GM21723 (cell line): ENCODE data around the gene WRAP53.

Experiments
- ATAC-seq: cut with Tn5 transposase; IDR thresholded peaks from one replicate; pipeline ENCODE4 v1.9.1; 2021; ENCODE audit warnings: mild to moderate bottlenecking, moderate library complexity; ENCODE audit not compliant: unreplicated experiment

WRAP53 gene

GRCh38 chr17:7677388-7678067 is 10.7 kb upstream of the WRAP53 start:
- no peak for ATAC-seq

GRCh38 chr17:7684851-7685532 is 3.3 kb upstream of the WRAP53 start:
- ATAC-seq, result no peak

- ATAC-seq, result peak; percentile 61
These were observed 2.6 kb upstream of the WRAP53 start for GRCh38 chr17:7685533-7686221.

GRCh38 chr17:7686222-7687071 is 1.8 kb upstream of the WRAP53 start:
- peak; percentile 52 for ATAC-seq

- ATAC-seq, result no peak
These were observed 987 bp upstream of the WRAP53 start, which contains the start of gene TP53 for GRCh38 chr17:7687072-7687907. Gene TP53 (minus strand): TSS chr17:7687490. CDS start chr17:7676594, 10,896 bp downstream.

GRCh38 chr17:7688808-7689316 is 585 bp downstream of the WRAP53 start:
- ATAC-seq, result no peak

- ATAC-seq, result no peak
These were observed 7.3 kb downstream of the WRAP53 start for GRCh38 chr17:7695586-7695985.

- no peak for ATAC-seq
These were observed 9.7 kb downstream of the WRAP53 start for GRCh38 chr17:7697828-7698588.

- no peak for ATAC-seq
These were observed 12.2 kb downstream of the WRAP53 start for GRCh38 chr17:7700510-7700909.

GRCh38 chr17:7701681-7702080 is 13.4 kb downstream of the WRAP53 start:
- ATAC-seq, result no peak

GRCh38 chr17:7702776-7703175 is 14.5 kb downstream of the WRAP53 start:
- no peak for ATAC-seq

- no peak for ATAC-seq
These were observed 15.6 kb downstream of the WRAP53 start for GRCh38 chr17:7703584-7704479.

- no peak for ATAC-seq
These were observed 16.5 kb downstream of the WRAP53 start, which contains the start of gene EFNB3 for GRCh38 chr17:7704601-7705268. Gene EFNB3 (plus strand): TSS chr17:7705202. CDS start chr17:7705599, 397 bp downstream.

GRCh38 chr17:7705269-7706255 is 17.3 kb downstream of the WRAP53 start:
- no peak for ATAC-seq

- no peak for ATAC-seq
These were observed 18.5 kb downstream of the WRAP53 start for GRCh38 chr17:7706631-7707354.

- ATAC-seq, result no peak
These were observed 19.2 kb downstream of the WRAP53 start for GRCh38 chr17:7707446-7707845.
